Glomerular endothelial cell (primary cell): ENCODE data around the gene ZNF280B. TPM values are rescaled to one million over a fixed set of nuclear protein-coding genes. Genes with fewer than 3 reads are reported as not detected.
"Not testable (repeated sequence)": the region's sequence is repeated elsewhere in the genome, so short reads cannot be mapped to it uniquely, and the experiment has no call there.

Experiments used
- DNase-seq: peaks from one replicate; pipeline ENCODE4 v3.0.0-alpha.2; 2011; ENCODE audit warnings: low read depth, low spot score; ENCODE audit errors: extremely low read depth
- total RNA-seq: library from RNA; depleted of rRNA; stranded (reverse); fragments of >200 nt; gene quantifications from 2 replicates; pipeline ENCODE4 v1.2.3, GENCODE V29; 2015

Gene ZNF280B
- total RNA-seq, 1 donor from 2014 or later = 2.5 TPM

- DNase-seq = not testable (repeated sequence)
Measured at GRCh38 chr22:22510833-22511232, 2.3 kb upstream of the ZNF280B start.

GRCh38 chr22:22509912-22510311, 1.4 kb upstream of the ZNF280B start:
- not testable (repeated sequence) for DNase-seq

GRCh38 chr22:22507743-22508273, 734 bp downstream of the ZNF280B start:
- DNase-seq = no peak

- DNase-seq = no peak
Measured at GRCh38 chr22:22506736-22507135, 1.8 kb downstream of the ZNF280B start.

- no peak for DNase-seq
Measured at GRCh38 chr22:22498267-22498666, 10.3 kb downstream of the ZNF280B start.

GRCh38 chr22:22491589-22491988, 17.0 kb downstream of the ZNF280B start:
- not testable (repeated sequence) for DNase-seq

GRCh38 chr22:22488736-22489135, 19.8 kb downstream of the ZNF280B start:
- DNase-seq = no peak

GRCh38 chr22:22487869-22488597, 20.5 kb downstream of the ZNF280B start:
- DNase-seq = no peak

GRCh38 chr22:22487059-22487458, 21.5 kb downstream of the ZNF280B start:
- no peak for DNase-seq

GRCh38 chr22:22486132-22486899, 22.2 kb downstream of the ZNF280B start:
- DNase-seq = no peak

- no peak for DNase-seq
Measured at GRCh38 chr22:22485524-22485923, 23.0 kb downstream of the ZNF280B start.

GRCh38 chr22:22484023-22484422, 24.5 kb downstream of the ZNF280B start:
- no peak for DNase-seq

- DNase-seq = no peak
Measured at GRCh38 chr22:22480940-22481339, 27.6 kb downstream of the ZNF280B start.

- no peak for DNase-seq
Measured at GRCh38 chr22:22479999-22480532, 28.5 kb downstream of the ZNF280B start.

- DNase-seq = no peak
Measured at GRCh38 chr22:22479116-22479515, 29.4 kb downstream of the ZNF280B start.

GRCh38 chr22:22478470-22478869, 30.1 kb downstream of the ZNF280B start:
- DNase-seq = no peak

GRCh38 chr22:22474733-22475132, 33.8 kb downstream of the ZNF280B start:
- DNase-seq = no peak

GRCh38 chr22:22471104-22471503, 37.4 kb downstream of the ZNF280B start:
- not testable (repeated sequence) for DNase-seq

- DNase-seq = no peak
Measured at GRCh38 chr22:22469527-22469926, 39.0 kb downstream of the ZNF280B start.

GRCh38 chr22:22468794-22469469, 39.6 kb downstream of the ZNF280B start:
- not testable (repeated sequence) for DNase-seq

GRCh38 chr22:22467112-22467511, 41.4 kb downstream of the ZNF280B start:
- no peak for DNase-seq
